SJSA1 (cell line): ENCODE results near the gene BMX. TPM values are rescaled to one million over a fixed set of nuclear protein-coding genes. Genes with fewer than 3 reads are reported as not detected.

Experiments
- DNase-seq, 2 experiments: peaks; one replicate each; pipeline ENCODE4 v3.0.0-alpha.2; 2015 to 2020; ENCODE audit warnings: low spot score in 2 of 2, low read depth in 1 of 2
- H3K27ac ChIP-seq: fragments of 250-450 bp; sonication (Bioruptor Pico); 2 replicates; pipeline ENCODE4 v1.5.1; 2020; ENCODE audit warnings: mild to moderate bottlenecking, moderate library complexity
- H3K27me3 ChIP-seq: fragments of 250-450 bp; sonication (Bioruptor Pico); replicated peaks from 2 replicates; pipeline ENCODE4 v1.5.1; 2020; ENCODE audit warnings: mild to moderate bottlenecking, moderate library complexity
- H3K36me3 ChIP-seq: fragments of 250-450 bp; sonication (Bioruptor Pico); 2 replicates; pipeline ENCODE4 v1.5.1; 2020; ENCODE audit warnings: mild to moderate bottlenecking
- H3K4me1 ChIP-seq: fragments of 250-450 bp; sonication (Bioruptor Pico); replicated peaks from 2 replicates; pipeline ENCODE4 v1.6.1; 2021; ENCODE audit warnings: mild to moderate bottlenecking
- H3K4me3 ChIP-seq: fragments of 250-450 bp; sonication (Bioruptor Pico); 2 replicates; pipeline ENCODE4 v1.5.1; 2020; ENCODE audit warnings: mild to moderate bottlenecking
- H3K9me3 ChIP-seq: fragments of 250-450 bp; sonication (Bioruptor Pico); replicated peaks from 2 replicates; pipeline ENCODE4 v1.5.1; 2020; ENCODE audit warnings: mild to moderate bottlenecking
- total RNA-seq: library from RNA; depleted of rRNA; stranded (reverse); fragments of >200 nt; shearing (Covaris generic); gene quantifications from 2 replicates; pipeline ENCODE4 v1.2.3, GENCODE V29; 2014; rRNA removed

Gene BMX
- total RNA-seq, 1 experiment from 2014 or later = not detected

- H3K36me3 ChIP-seq = no peaks in the 10 kb centered on the region
- no peak overlapping the region for H3K4me3 ChIP-seq
- no peak overlapping the region for H3K27ac ChIP-seq
- no peaks in the 10 kb centered on the region for H3K9me3 ChIP-seq
- DNase-seq = no peak
- H3K4me1 ChIP-seq = no peaks in the 10 kb centered on the region
- no peaks in the 10 kb centered on the region for H3K27me3 ChIP-seq
Observed at GRCh38 chrX:15605226-15605625, 104.6 kb downstream of the BMX start.

Other genes with a start within 250 kb of the BMX start
- 1.4 and 3.4 TPM in 2 replicates for gene ASB9, start 230.7 kb upstream of the BMX start, total RNA-seq
- gene ASB11, start 185.2 kb upstream of the BMX start, total RNA-seq = not detected in 2 replicates
- gene PIGA, start 165.3 kb upstream of the BMX start, total RNA-seq = 5.1 and 12.2 TPM in 2 replicates
- gene VEGFD, start 116.4 kb upstream of the BMX start, total RNA-seq = not detected in 2 replicates
- 49.0 and 49.6 TPM in 2 replicates for gene PIR, start 7.5 kb upstream of the BMX start, total RNA-seq
- 0.08 TPM in 1 of 2 replicates, not detected in the other for gene ACE2, start 100.2 kb downstream of the BMX start, total RNA-seq
- not detected in 2 replicates for gene CLTRN, start 164.0 kb downstream of the BMX start, total RNA-seq
- gene CA5B, start 237.5 kb downstream of the BMX start, total RNA-seq = 4.6 and 7.4 TPM in 2 replicates